GM23338 (cell line): ENCODE data around the gene CACNA1D. TPM values are rescaled to one million over a fixed set of nuclear protein-coding genes. Genes with fewer than 3 reads are reported as not detected.

Source experiments
- ATAC-seq: fragments of 200-7000 bp; cut with Tn5 transposase; 3 replicates; pipeline ENCODE4 v1.9.1; 2020
- DNase-seq: peaks from one replicate; pipeline ENCODE4 v3.0.0-alpha.2; 2015; ENCODE audit warnings: low spot score
- H2AFZ ChIP-seq: fragments of 200-600 bp; sonication (generic); 2 replicates; pipeline ENCODE4 v1.8.0; 2016; ENCODE audit warnings: antibody characterized with exemption, mild to moderate bottlenecking, moderate library complexity
- H3F3A ChIP-seq: fragments of 200-600 bp; sonication (generic); replicated peaks from 2 replicates; pipeline ENCODE4 v1.8.0; 2017; ENCODE audit warnings: antibody characterized with exemption, mixed run types, low read depth
- H3K27ac ChIP-seq: fragments of 200-600 bp; sonication (generic); 2 replicates; pipeline ENCODE4 v1.6.1; 2016; ENCODE audit warnings: low read depth
- H3K27me3 ChIP-seq: fragments of 200-600 bp; sonication (generic); 2 replicates; pipeline ENCODE4 v1.8.0; 2016; ENCODE audit warnings: mild to moderate bottlenecking, mixed run types, moderate library complexity; ENCODE audit not compliant: insufficient read depth
- H3K36me3 ChIP-seq: fragments of 200-600 bp; sonication (generic); 2 replicates; pipeline ENCODE4 v1.8.0; 2016; ENCODE audit warnings: mild to moderate bottlenecking; ENCODE audit not compliant: insufficient read depth
- H3K4me1 ChIP-seq: fragments of 200-600 bp; sonication (generic); 2 replicates; pipeline ENCODE4 v1.8.0; 2016; ENCODE audit warnings: mild to moderate bottlenecking, moderate library complexity; ENCODE audit not compliant: insufficient read depth
- H3K4me2 ChIP-seq: fragments of 200-600 bp; sonication (generic); 2 replicates; pipeline ENCODE4 v1.7.1; 2017; ENCODE audit warnings: mixed run types
- H3K4me3 ChIP-seq: fragments of 200-600 bp; sonication (generic); 2 replicates; pipeline ENCODE4 v1.6.1; 2016; ENCODE audit warnings: mixed run types
- H3K79me2 ChIP-seq: fragments of 200-600 bp; sonication (generic); replicated peaks from 2 replicates; pipeline ENCODE4 v1.8.0; 2017; ENCODE audit warnings: mild to moderate bottlenecking; ENCODE audit not compliant: insufficient read depth
- H3K9me2 ChIP-seq: fragments of 200-600 bp; sonication (generic); 2 replicates; pipeline ENCODE4 v1.8.0; 2017; ENCODE audit not compliant: insufficient read depth
- H4K20me1 ChIP-seq: fragments of 200-600 bp; sonication (generic); replicated peaks from 2 replicates; pipeline ENCODE4 v1.8.0; 2017; ENCODE audit warnings: mild to moderate bottlenecking; ENCODE audit not compliant: insufficient read depth
- H3K27ac Mint-ChIP-seq: 2 replicates; pipeline ENCODE4 v1.8.0; 2020; ENCODE audit warnings: inconsistent platforms, mild to moderate bottlenecking, moderate library complexity, mixed read lengths
- H3K27me3 Mint-ChIP-seq: 3 replicates; pipeline ENCODE4 v1.8.0; 2022; ENCODE audit warnings: low read depth, mild to moderate bottlenecking, moderate library complexity, mixed read lengths, inconsistent platforms; ENCODE audit not compliant: insufficient read depth, poor library complexity
- H3K36me3 Mint-ChIP-seq: 3 replicates; pipeline ENCODE4 v1.8.0; 2021; ENCODE audit warnings: low read depth, mild to moderate bottlenecking, inconsistent platforms, moderate library complexity, mixed read lengths
- H3K4me1 Mint-ChIP-seq: 3 replicates; pipeline ENCODE4 v1.8.0; 2020; ENCODE audit warnings: mild to moderate bottlenecking, inconsistent platforms, mixed read lengths
- H3K4me3 Mint-ChIP-seq: 3 replicates; pipeline ENCODE4 v1.8.0; 2021; ENCODE audit warnings: moderate library complexity, mild to moderate bottlenecking, inconsistent platforms, mixed read lengths
- H3K9me3 Mint-ChIP-seq: 3 replicates; pipeline ENCODE4 v1.8.0; 2020; ENCODE audit warnings: moderate library complexity, mild to moderate bottlenecking, inconsistent platforms, mixed read lengths
- CREB1 ChIP-seq: fragments of 250-450 bp; sonication (Bioruptor Pico); IDR thresholded peaks from 2 replicates; pipeline ENCODE4 v1.5.0; 2020; ENCODE audit warnings: low read depth, mild to moderate bottlenecking, moderate library complexity
- EZH2 ChIP-seq: fragments of 200-600 bp; sonication (generic); IDR thresholded peaks from one replicate; pipeline ENCODE4 v1.8.0; 2017; ENCODE audit warnings: antibody characterized with exemption, mild to moderate bottlenecking, low read depth; ENCODE audit not compliant: unreplicated experiment
- EZH2phosphoT487 ChIP-seq: fragments of 200-600 bp; sonication (generic); IDR thresholded peaks from one replicate; pipeline ENCODE4 v1.8.1; 2018; ENCODE audit warnings: antibody characterized with exemption; ENCODE audit not compliant: unreplicated experiment
- JUNB ChIP-seq: IDR thresholded peaks from one replicate; pipeline ENCODE4 v1.6.1; 2016; ENCODE audit warnings: antibody characterized with exemption; ENCODE audit not compliant: unreplicated experiment
- NANOG ChIP-seq: IDR thresholded peaks from 2 replicates; pipeline ENCODE4 v1.6.1; 2016; ENCODE audit warnings: antibody characterized with exemption, borderline replicate concordance
- POLR2AphosphoS5 ChIP-seq: IDR thresholded peaks from 2 replicates; pipeline ENCODE4 v1.6.1; 2016; ENCODE audit warnings: antibody characterized with exemption, low read depth
- STAT1 ChIP-seq: IDR thresholded peaks from one replicate; pipeline ENCODE4 v1.6.1; 2016; ENCODE audit warnings: antibody characterized with exemption; ENCODE audit not compliant: unreplicated experiment
- ZNF114 ChIP-seq: fragments of 250-450 bp; sonication (Bioruptor Pico); IDR thresholded peaks from 2 replicates; pipeline ENCODE4 v1.5.0; 2020; ENCODE audit warnings: mild to moderate bottlenecking, moderate library complexity
- ZNF331 ChIP-seq: fragments of 250-450 bp; sonication (Bioruptor Pico); IDR thresholded peaks from 2 replicates; pipeline ENCODE4 v1.5.0; 2020; ENCODE audit warnings: low read depth, mild to moderate bottlenecking, moderate library complexity
- ZNF462 ChIP-seq: fragments of 250-450 bp; sonication (Bioruptor Pico); IDR thresholded peaks from 2 replicates; pipeline ENCODE4 v1.5.0; 2020; ENCODE audit warnings: mild to moderate bottlenecking, moderate library complexity
- polyA plus RNA-seq: library from polyadenylated mRNA; unstranded; fragments of >200 nt; fragmentation: Nextera tagmentation; extraction: Ambion mirVana; gene quantifications from 2 replicates; pipeline ENCODE4 v1.2.1, GENCODE V29; 2016
- total RNA-seq: library from RNA; depleted of rRNA; stranded (reverse); fragments of >200 nt; shearing (Covaris generic); gene quantifications from 2 replicates; pipeline ENCODE4 v1.2.3, GENCODE V29; 2014
- TF ChIP-seq, protein P1 (sequence below): IDR thresholded peaks from 2 replicates; pipeline ENCODE4 v1.6.1; 2016; ENCODE audit warnings: antibody characterized with exemption
- TF ChIP-seq, protein P2 (sequence below), 2 experiments: fragments of 200-600 bp in 1 of 2; sonication (generic) in 1 of 2; conservative IDR thresholded peaks; 2 replicates each; pipeline versions ENCODE4 v1.5.1 to v1.6.1; 2016 to 2017; ENCODE audit warnings: antibody characterized with exemption in 2 of 2, low read depth in 2 of 2, mild to moderate bottlenecking in 2 of 2, moderate library complexity in 1 of 2
- TF ChIP-seq, protein P3 (sequence below): IDR thresholded peaks from one replicate; pipeline ENCODE4 v1.6.1; 2018; ENCODE audit warnings: antibody characterized with exemption; ENCODE audit not compliant: unreplicated experiment

The CACNA1D gene
- total and polyA plus RNA-seq, 2 experiments from 2014 or later, result 1.7 to 1.8 TPM

- H3K4me1 Mint-ChIP-seq, result peaks cover 44% of the 10 kb centered on the region
- no peak overlapping the region for H3K4me3 Mint-ChIP-seq
- H3K36me3 Mint-ChIP-seq, result no peaks in the 10 kb centered on the region
- Histone ChIP-seq H3K27ac (no peak overlapping the region), H3K9me2 (peaks cover 17% of the 10 kb centered on the region; the same call in 1 of the 2 replicates), H3K4me1 (peaks cover 33% of the 10 kb centered on the region), H2AFZ (no peak overlapping the region), H3K4me3 (no peak overlapping the region), H3K79me2 (no peaks in the 10 kb centered on the region), H3F3A (no peaks in the 10 kb centered on the region), H4K20me1 (no peaks in the 10 kb centered on the region), H3K36me3 (no peaks in the 10 kb centered on the region), H3K4me2 (peak overlapping the region; percentile 54; the same call in 1 of the 2 replicates), H3K27me3 (no peaks in the 10 kb centered on the region)
- H3K27ac Mint-ChIP-seq, result no peak overlapping the region
- ATAC-seq (no peak), DNase-seq (no peak)
- peaks cover 17% of the 10 kb centered on the region for H3K27me3 Mint-ChIP-seq
- H3K9me3 Mint-ChIP-seq, result no peaks in the 10 kb centered on the region
- no peak for TF ChIP-seq EZH2
- TF ChIP-seq, protein P1, sequence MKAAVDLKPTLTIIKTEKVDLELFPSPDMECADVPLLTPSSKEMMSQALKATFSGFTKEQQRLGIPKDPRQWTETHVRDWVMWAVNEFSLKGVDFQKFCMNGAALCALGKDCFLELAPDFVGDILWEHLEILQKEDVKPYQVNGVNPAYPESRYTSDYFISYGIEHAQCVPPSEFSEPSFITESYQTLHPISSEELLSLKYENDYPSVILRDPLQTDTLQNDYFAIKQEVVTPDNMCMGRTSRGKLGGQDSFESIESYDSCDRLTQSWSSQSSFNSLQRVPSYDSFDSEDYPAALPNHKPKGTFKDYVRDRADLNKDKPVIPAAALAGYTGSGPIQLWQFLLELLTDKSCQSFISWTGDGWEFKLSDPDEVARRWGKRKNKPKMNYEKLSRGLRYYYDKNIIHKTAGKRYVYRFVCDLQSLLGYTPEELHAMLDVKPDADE, result no peak
- TF ChIP-seq EZH2phosphoT487, result no peak
- TF ChIP-seq CREB1 (CRISPR knock-in tag), result no peak
- TF ChIP-seq, protein P2, sequence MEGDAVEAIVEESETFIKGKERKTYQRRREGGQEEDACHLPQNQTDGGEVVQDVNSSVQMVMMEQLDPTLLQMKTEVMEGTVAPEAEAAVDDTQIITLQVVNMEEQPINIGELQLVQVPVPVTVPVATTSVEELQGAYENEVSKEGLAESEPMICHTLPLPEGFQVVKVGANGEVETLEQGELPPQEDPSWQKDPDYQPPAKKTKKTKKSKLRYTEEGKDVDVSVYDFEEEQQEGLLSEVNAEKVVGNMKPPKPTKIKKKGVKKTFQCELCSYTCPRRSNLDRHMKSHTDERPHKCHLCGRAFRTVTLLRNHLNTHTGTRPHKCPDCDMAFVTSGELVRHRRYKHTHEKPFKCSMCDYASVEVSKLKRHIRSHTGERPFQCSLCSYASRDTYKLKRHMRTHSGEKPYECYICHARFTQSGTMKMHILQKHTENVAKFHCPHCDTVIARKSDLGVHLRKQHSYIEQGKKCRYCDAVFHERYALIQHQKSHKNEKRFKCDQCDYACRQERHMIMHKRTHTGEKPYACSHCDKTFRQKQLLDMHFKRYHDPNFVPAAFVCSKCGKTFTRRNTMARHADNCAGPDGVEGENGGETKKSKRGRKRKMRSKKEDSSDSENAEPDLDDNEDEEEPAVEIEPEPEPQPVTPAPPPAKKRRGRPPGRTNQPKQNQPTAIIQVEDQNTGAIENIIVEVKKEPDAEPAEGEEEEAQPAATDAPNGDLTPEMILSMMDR (conservative IDR thresholded peaks at IDR 0.05; ENCODE audit: low read depth in 2 of 2), result no peak
- no peak for TF ChIP-seq JUNB
- TF ChIP-seq ZNF114 (CRISPR knock-in tag), result no peak
- no peak for TF ChIP-seq STAT1
- no peak for TF ChIP-seq ZNF331
- TF ChIP-seq NANOG, result no peak
- TF ChIP-seq POLR2AphosphoS5, result no peak
- TF ChIP-seq, protein P3, sequence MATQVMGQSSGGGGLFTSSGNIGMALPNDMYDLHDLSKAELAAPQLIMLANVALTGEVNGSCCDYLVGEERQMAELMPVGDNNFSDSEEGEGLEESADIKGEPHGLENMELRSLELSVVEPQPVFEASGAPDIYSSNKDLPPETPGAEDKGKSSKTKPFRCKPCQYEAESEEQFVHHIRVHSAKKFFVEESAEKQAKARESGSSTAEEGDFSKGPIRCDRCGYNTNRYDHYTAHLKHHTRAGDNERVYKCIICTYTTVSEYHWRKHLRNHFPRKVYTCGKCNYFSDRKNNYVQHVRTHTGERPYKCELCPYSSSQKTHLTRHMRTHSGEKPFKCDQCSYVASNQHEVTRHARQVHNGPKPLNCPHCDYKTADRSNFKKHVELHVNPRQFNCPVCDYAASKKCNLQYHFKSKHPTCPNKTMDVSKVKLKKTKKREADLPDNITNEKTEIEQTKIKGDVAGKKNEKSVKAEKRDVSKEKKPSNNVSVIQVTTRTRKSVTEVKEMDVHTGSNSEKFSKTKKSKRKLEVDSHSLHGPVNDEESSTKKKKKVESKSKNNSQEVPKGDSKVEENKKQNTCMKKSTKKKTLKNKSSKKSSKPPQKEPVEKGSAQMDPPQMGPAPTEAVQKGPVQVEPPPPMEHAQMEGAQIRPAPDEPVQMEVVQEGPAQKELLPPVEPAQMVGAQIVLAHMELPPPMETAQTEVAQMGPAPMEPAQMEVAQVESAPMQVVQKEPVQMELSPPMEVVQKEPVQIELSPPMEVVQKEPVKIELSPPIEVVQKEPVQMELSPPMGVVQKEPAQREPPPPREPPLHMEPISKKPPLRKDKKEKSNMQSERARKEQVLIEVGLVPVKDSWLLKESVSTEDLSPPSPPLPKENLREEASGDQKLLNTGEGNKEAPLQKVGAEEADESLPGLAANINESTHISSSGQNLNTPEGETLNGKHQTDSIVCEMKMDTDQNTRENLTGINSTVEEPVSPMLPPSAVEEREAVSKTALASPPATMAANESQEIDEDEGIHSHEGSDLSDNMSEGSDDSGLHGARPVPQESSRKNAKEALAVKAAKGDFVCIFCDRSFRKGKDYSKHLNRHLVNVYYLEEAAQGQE, result no peak
- no peak for TF ChIP-seq ZNF462 (CRISPR knock-in tag)
Observed at GRCh38 chr3:53749448-53749847, 255.0 kb downstream of the CACNA1D start.
